Measurements from ENCODE around the gene SLIT3. TPM values are rescaled to one million over a fixed set of nuclear protein-coding genes. Genes with fewer than 3 reads are reported as not detected.

Gene SLIT3
- total RNA-seq, 4 donors from 2014 or later: 28.4 to 77.2 (median 63.8) TPM

GRCh38 chr5:168693883-168694282 lies 607.1 kb downstream of the SLIT3 start:
- Histone ChIP-seq H3K4me1 (no peaks in the 10 kb centered on the region), H3K4me3 (replicated peaks in 1 of 3) (no peak overlapping the region), H3K36me3 (no peaks in the 10 kb centered on the region), H3K9me3 (no peaks in the 10 kb centered on the region), H3K27me3 (no peaks in the 10 kb centered on the region), H3K27ac (no peak overlapping the region)
- TF ChIP-seq, protein P1, sequence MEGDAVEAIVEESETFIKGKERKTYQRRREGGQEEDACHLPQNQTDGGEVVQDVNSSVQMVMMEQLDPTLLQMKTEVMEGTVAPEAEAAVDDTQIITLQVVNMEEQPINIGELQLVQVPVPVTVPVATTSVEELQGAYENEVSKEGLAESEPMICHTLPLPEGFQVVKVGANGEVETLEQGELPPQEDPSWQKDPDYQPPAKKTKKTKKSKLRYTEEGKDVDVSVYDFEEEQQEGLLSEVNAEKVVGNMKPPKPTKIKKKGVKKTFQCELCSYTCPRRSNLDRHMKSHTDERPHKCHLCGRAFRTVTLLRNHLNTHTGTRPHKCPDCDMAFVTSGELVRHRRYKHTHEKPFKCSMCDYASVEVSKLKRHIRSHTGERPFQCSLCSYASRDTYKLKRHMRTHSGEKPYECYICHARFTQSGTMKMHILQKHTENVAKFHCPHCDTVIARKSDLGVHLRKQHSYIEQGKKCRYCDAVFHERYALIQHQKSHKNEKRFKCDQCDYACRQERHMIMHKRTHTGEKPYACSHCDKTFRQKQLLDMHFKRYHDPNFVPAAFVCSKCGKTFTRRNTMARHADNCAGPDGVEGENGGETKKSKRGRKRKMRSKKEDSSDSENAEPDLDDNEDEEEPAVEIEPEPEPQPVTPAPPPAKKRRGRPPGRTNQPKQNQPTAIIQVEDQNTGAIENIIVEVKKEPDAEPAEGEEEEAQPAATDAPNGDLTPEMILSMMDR (IDR thresholded peaks at IDR 0.05): no peak
- TF ChIP-seq POLR2A (IDR thresholded peaks at IDR 0.05): no peak
- 81 to 88% methylated on average over 3 of the region's 3 CpGs for WGBS, 2 donors
- no peak for DNase-seq
- intact Hi-C loops (cut with DNase I): no loop called here

- Histone ChIP-seq H3K27me3 (no peaks in the 10 kb centered on the region), H3K4me3 (replicated peaks in 1 of 3) (no peak overlapping the region), H3K4me1 (no peaks in the 10 kb centered on the region), H3K27ac (no peak overlapping the region), H3K9me3 (no peaks in the 10 kb centered on the region), H3K36me3 (no peaks in the 10 kb centered on the region)
- no peak for TF ChIP-seq POLR2A (IDR thresholded peaks at IDR 0.05)
- intact Hi-C loops (cut with DNase I): no loop called here
- no peak for DNase-seq
- WGBS, 2 donors: 75 to 87% methylated on average over 5 of the region's 5 CpGs
Measured at GRCh38 chr5:168693297-168693696, 607.6 kb downstream of the SLIT3 start.

GRCh38 chr5:168691891-168692290 lies 609.0 kb downstream of the SLIT3 start:
- WGBS, 2 donors: 88 to 96% methylated on average over 4 of the region's 4 CpGs
- Histone ChIP-seq H3K4me3 (replicated peaks in 1 of 3) (no peak overlapping the region), H3K27me3 (no peaks in the 10 kb centered on the region), H3K27ac (no peak overlapping the region), H3K9me3 (no peaks in the 10 kb centered on the region), H3K36me3 (no peaks in the 10 kb centered on the region), H3K4me1 (no peaks in the 10 kb centered on the region)
- TF ChIP-seq, protein P1 (IDR thresholded peaks at IDR 0.05): no peak
- TF ChIP-seq POLR2A (IDR thresholded peaks at IDR 0.05): no peak
- intact Hi-C loops (cut with DNase I): no loop called here
- no peak for DNase-seq

DNA sequence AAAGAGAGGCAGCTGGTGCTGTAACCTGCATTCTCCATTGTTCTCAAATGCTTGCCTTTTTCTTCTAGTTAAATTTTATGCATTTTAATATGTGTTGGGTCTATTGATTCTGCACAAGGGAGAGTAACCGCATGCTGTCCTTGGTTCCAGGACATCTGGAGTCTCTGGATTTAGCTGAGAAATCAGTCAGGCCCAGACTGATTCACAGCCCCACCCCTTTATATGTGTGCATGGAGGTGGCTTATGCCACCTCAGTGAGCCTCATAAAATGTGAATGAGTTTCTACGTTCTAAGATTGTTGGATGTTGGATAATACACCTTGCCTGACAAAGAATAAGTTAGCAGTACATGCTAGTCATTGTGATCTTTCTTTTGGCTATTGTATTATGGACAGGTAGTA lies 611.7 kb downstream of the SLIT3 start:
- WGBS, 2 donors: 91 to 96% methylated on average over 2 of the region's 2 CpGs
- no peak for DNase-seq
- TF ChIP-seq, protein P1 (IDR thresholded peaks at IDR 0.05): no peak
- no peak for TF ChIP-seq POLR2A (IDR thresholded peaks at IDR 0.05)

GRCh38 chr5:168686837-168687236 lies 614.1 kb downstream of the SLIT3 start:
- Histone ChIP-seq H3K9me3 (no peaks in the 10 kb centered on the region), H3K27me3 (no peaks in the 10 kb centered on the region), H3K27ac (no peak overlapping the region), H3K4me1 (peaks cover 0 to 2% of the 10 kb centered on the region in 2 donors), H3K36me3 (no peaks in the 10 kb centered on the region), H3K4me3 (replicated peaks in 1 of 3) (no peak overlapping the region)
- 96 to 100% methylated on average over 4 to 7 of the region's 7 CpGs for WGBS, 2 donors
- no peak for DNase-seq
- intact Hi-C loops (cut with DNase I): loop anchor here (10.0 kb wide), 2 partner anchors 298 to 898 kb away; partner anchors contain the start of gene SPDL1
- TF ChIP-seq, protein P1 (IDR thresholded peaks at IDR 0.05): no peak
- TF ChIP-seq POLR2A (IDR thresholded peaks at IDR 0.05): no peak

More for the DNA sequence above, 611.7 kb downstream of the SLIT3 start:
- Histone ChIP-seq H3K27me3 (no peaks in the 10 kb centered on the region), H3K27ac (no peak overlapping the region), H3K9me3 (no peaks in the 10 kb centered on the region), H3K4me3 (replicated peaks in 1 of 3) (no peak overlapping the region), H3K36me3 (no peaks in the 10 kb centered on the region), H3K4me1 (no peaks in the 10 kb centered on the region)
- intact Hi-C loops (cut with DNase I): loop anchor here (10.0 kb wide), 2 partner anchors 296 to 896 kb away; partner anchors contain the start of gene SPDL1
